ENCODE results near the gene USP49. TPM values are rescaled to one million over a fixed set of nuclear protein-coding genes. Genes with fewer than 3 reads are reported as not detected.
"Not testable (repeated sequence)": the region's sequence is repeated elsewhere in the genome, so short reads cannot be mapped to it uniquely, and the experiment has no call there.

The USP49 gene
- 10.5 and 13.0 TPM in 2 replicates for total RNA-seq (2021)
- Bru-seq, nascent RNA: percentile 65 among the genes with signal in this experiment
- percentile 65 among the genes with signal in this experiment for BruChase-seq, experiment 1, labeled RNA remaining after a 2-hour chase
- percentile 64 among the genes with signal in this experiment for BruChase-seq, experiment 2, labeled RNA remaining after a 6-hour chase
- long read RNA-seq, partial matches to known transcripts: 2 of 4 reads
- long read RNA-seq, other reads (novel, unspliced or antisense): 1 of 4 reads

GRCh38 chr6:41895300-41896233 is at the start of gene USP49:
USP49 (minus strand) TSS chr6:41895375; CDS start chr6:41806983, 88,392 bp downstream.
- H3K9me3 ChIP-seq (ENCODE audit: low read depth, low read length, poor library complexity, severe bottlenecking): no peaks in the 10 kb centered on the region
- peaks cover 11% of the 10 kb centered on the region for H3K4me1 ChIP-seq (ENCODE audit: insufficient read depth, low read length, poor library complexity, severe bottlenecking)
- no peaks in the 10 kb centered on the region for H3K27me3 ChIP-seq (replicated peaks; ENCODE audit: insufficient read depth, low read depth, low read length, poor library complexity)
- H3K36me3 ChIP-seq (ENCODE audit: insufficient read depth, low read length, poor library complexity, severe bottlenecking): no peaks in the 10 kb centered on the region
- ChIA-PET CTCF (interaction anchor here (1.0 to 1.8 kb wide), 2 partner anchors 25 to 109 kb away, joined by 4 to 13 read pairs; partner anchors contain the start of genes BYSL, MED20 and TOMM6), POLR2A (ENCODE audit: low non-redundant PET) (interaction anchor here (0.6 to 0.7 kb wide), 3 partner anchors 10 to 154 kb away, joined by 3 to 10 read pairs (median 5); no protein-coding TSS in a partner anchor)
- peak within 1 kb of the TSS; percentile 77 for H3K4me3 ChIP-seq (ENCODE audit: low read depth, low read length, poor library complexity, severe bottlenecking)
- intact Hi-C loops (cut with micrococcal nuclease; ENCODE audit: unreplicated experiment): no loop called here
- TSS peak; percentile 71 for BruUV-seq (replicated peaks)
- TF ChIP-seq CTCF (conservative IDR thresholded peaks at IDR 0.05; ENCODE audit: low read depth, low read length): no peak
- TF ChIP-seq EZH2 (IDR thresholded peaks at IDR 0.05; ENCODE audit: borderline replicate concordance, low read depth, low read length, poor library complexity, severe bottlenecking): no peak
- DNase-seq (ENCODE audit: low spot score): peak; percentile 94
- H3K27ac ChIP-seq (ENCODE audit: low read depth, low read length, poor library complexity, severe bottlenecking): peak within 1 kb of the TSS; percentile 81

GRCh38 chr6:41943456-41943855 is 48.3 kb upstream of the USP49 start:
- no peak for TF ChIP-seq EZH2 (IDR thresholded peaks at IDR 0.05; ENCODE audit: borderline replicate concordance, low read depth, low read length, poor library complexity, severe bottlenecking)
- TF ChIP-seq CTCF (conservative IDR thresholded peaks at IDR 0.05; ENCODE audit: low read depth, low read length): no peak
- Histone ChIP-seq H3K36me3 (ENCODE audit: insufficient read depth, low read length, poor library complexity, severe bottlenecking) (no peaks in the 10 kb centered on the region), H3K4me1 (ENCODE audit: insufficient read depth, low read length, poor library complexity, severe bottlenecking) (peaks cover 21% of the 10 kb centered on the region), H3K4me3 (ENCODE audit: low read depth, low read length, poor library complexity, severe bottlenecking) (no peak overlapping the region), H3K9me3 (ENCODE audit: low read depth, low read length, poor library complexity, severe bottlenecking) (no peaks in the 10 kb centered on the region), H3K27me3 (replicated peaks; ENCODE audit: insufficient read depth, low read depth, low read length, poor library complexity) (no peaks in the 10 kb centered on the region), H3K27ac (ENCODE audit: low read depth, low read length, poor library complexity, severe bottlenecking) (no peak overlapping the region)
- intact Hi-C loops (cut with micrococcal nuclease; ENCODE audit: unreplicated experiment): loop anchor here (5.0 kb wide), 1 partner anchor 224 kb away; no protein-coding TSS in a partner anchor
- POLR2A ChIA-PET (ENCODE audit: low non-redundant PET): no interaction called here
- CTCF ChIA-PET: no interaction called here
- no TSS peak for BruUV-seq (replicated peaks)
- DNase-seq (ENCODE audit: low spot score): no peak

- BruUV-seq (replicated peaks); H3K27ac ChIP-seq (ENCODE audit: low read depth, low read length, poor library complexity, severe bottlenecking); H3K27me3 ChIP-seq (replicated peaks; ENCODE audit: insufficient read depth, low read depth, low read length, poor library complexity); H3K36me3 ChIP-seq (ENCODE audit: insufficient read depth, low read length, poor library complexity, severe bottlenecking); DNase-seq (ENCODE audit: low spot score); H3K9me3 ChIP-seq (ENCODE audit: low read depth, low read length, poor library complexity, severe bottlenecking); H3K4me3 ChIP-seq (ENCODE audit: low read depth, low read length, poor library complexity, severe bottlenecking); POLR2A ChIA-PET (ENCODE audit: low non-redundant PET): not testable (repeated sequence)
- intact Hi-C loops (cut with micrococcal nuclease; ENCODE audit: unreplicated experiment): loop anchor here (5.0 kb wide), 1 partner anchor 224 kb away; no protein-coding TSS in a partner anchor
- H3K4me1 ChIP-seq (ENCODE audit: insufficient read depth, low read length, poor library complexity, severe bottlenecking): peaks cover 26% of the 10 kb centered on the region
- CTCF ChIA-PET: interaction anchor here (1.0 kb wide), 1 partner anchor 22 kb away, joined by 3 read pairs; the partner anchor contains the start of genes BYSL and MED20
Observed at GRCh38 chr6:41942882-41943281, 47.7 kb upstream of the USP49 start.

Data from A673 (cell line).